Mesodermal cell (in vitro differentiated cells): ENCODE measurements around the gene EIF2D. TPM values are rescaled to one million over a fixed set of nuclear protein-coding genes. Genes with fewer than 3 reads are reported as not detected.

Experiments
- H3K27ac ChIP-seq: 2 replicates; pipeline ENCODE4 v1.7.0; 2013; ENCODE audit warnings: mild to moderate bottlenecking, low read depth, low read length, moderate library complexity; ENCODE audit not compliant: severe bottlenecking
- H3K36me3 ChIP-seq: 2 replicates; pipeline ENCODE4 v1.7.1; 2013; ENCODE audit warnings: mild to moderate bottlenecking, low read length, moderate library complexity; ENCODE audit not compliant: control insufficient read depth, insufficient read depth
- H3K4me1 ChIP-seq: one replicate; pipeline ENCODE4 v1.7.1; 2013; ENCODE audit warnings: mild to moderate bottlenecking, low read length; ENCODE audit not compliant: insufficient read depth, control insufficient read depth, poor library complexity, severe bottlenecking
- H3K4me3 ChIP-seq: 2 replicates; pipeline ENCODE4 v1.7.0; 2013; ENCODE audit warnings: low read length, control low read depth, mild to moderate bottlenecking; ENCODE audit not compliant: insufficient read depth, poor library complexity, severe bottlenecking; ENCODE audit errors: extremely low read depth
- H3K9me3 ChIP-seq: 2 replicates; pipeline ENCODE4 v1.7.1; 2013; ENCODE audit warnings: mild to moderate bottlenecking, low read length, moderate library complexity; ENCODE audit not compliant: control insufficient read depth
- WGBS, 2 experiments: methylation state at CpG; one replicate each; pipeline ENCODE4 v1.1.5; 2013; ENCODE audit warnings: missing lambda C conversion rate in 2 of 2; ENCODE audit not compliant: insufficient coverage in 2 of 2; 5-methylcytosine and 5-hydroxymethylcytosine counted together
- polyA plus RNA-seq, 2 experiments: library from polyadenylated mRNA; stranded (reverse); fragments of 50-300 nt; gene quantifications; one replicate each; pipeline ENCODE4 v1.2.3, GENCODE V29; 2013

EIF2D gene
- 49.4 TPM for polyA plus RNA-seq (2013, experiment 1 of 2)
- 52.2 TPM for polyA plus RNA-seq (2013, experiment 2 of 2)

GRCh38 chr1:206612129-206612876, at the start of gene EIF2D:
EIF2D (minus strand) TSS chr1:206612465; CDS start chr1:206612342, 123 bp downstream.
- Histone ChIP-seq H3K4me3 (peak within 1 kb of the TSS; percentile 73), H3K36me3 (peaks cover 13% of the 10 kb centered on the region), H3K27ac (peak within 1 kb of the TSS; percentile 94), H3K4me1 (peaks cover 3% of the 10 kb centered on the region), H3K9me3 (no peaks in the 10 kb centered on the region)
- 13 to 18% methylated on average over 32 to 44 of the region's 48 CpGs for WGBS, 2 experiments

- 88 to 97% methylated on average over 4 to 9 of the region's 11 CpGs for WGBS, 2 experiments
- H3K9me3 ChIP-seq, result no peaks in the 10 kb centered on the region
- H3K4me1 ChIP-seq, result peaks cover 11% of the 10 kb centered on the region
- H3K36me3 ChIP-seq, result no peaks in the 10 kb centered on the region
- H3K27ac ChIP-seq, result no peak overlapping the region
- H3K4me3 ChIP-seq, result no peak overlapping the region
Measured at GRCh38 chr1:206661161-206661820, 49.0 kb upstream of the EIF2D start.

GRCh38 chr1:206660136-206660535, 47.9 kb upstream of the EIF2D start:
- H3K27ac ChIP-seq, result no peak overlapping the region
- H3K4me3 ChIP-seq, result no peak overlapping the region
- H3K4me1 ChIP-seq, result peaks cover 15% of the 10 kb centered on the region
- H3K9me3 ChIP-seq, result no peaks in the 10 kb centered on the region
- no peaks in the 10 kb centered on the region for H3K36me3 ChIP-seq
- WGBS, 2 experiments, result 100% methylated on average over 1 of the region's 4 CpGs

GRCh38 chr1:206658981-206659273, 46.7 kb upstream of the EIF2D start:
- Histone ChIP-seq H3K4me1 (peaks cover 18% of the 10 kb centered on the region), H3K9me3 (no peaks in the 10 kb centered on the region), H3K4me3 (no peak overlapping the region), H3K36me3 (peaks cover 5% of the 10 kb centered on the region), H3K27ac (no peak overlapping the region)
- WGBS, 2 experiments, result 70 to 83% methylated on average over 2 to 6 of the region's 7 CpGs

- no peak overlapping the region for H3K4me3 ChIP-seq
- H3K36me3 ChIP-seq, result peaks cover 5% of the 10 kb centered on the region
- no peaks in the 10 kb centered on the region for H3K9me3 ChIP-seq
- peaks cover 14% of the 10 kb centered on the region for H3K4me1 ChIP-seq
- H3K27ac ChIP-seq, result peak overlapping the region; percentile 17
- WGBS, 2 experiments, result 30 to 34% methylated on average over 11 to 16 of the region's 22 CpGs
Measured at GRCh38 chr1:206658264-206658980, 46.2 kb upstream of the EIF2D start.

GRCh38 chr1:206657751-206658150, 45.5 kb upstream of the EIF2D start:
- Histone ChIP-seq H3K36me3 (peaks cover 5% of the 10 kb centered on the region), H3K9me3 (no peaks in the 10 kb centered on the region), H3K4me3 (no peak overlapping the region), H3K4me1 (peaks cover 14% of the 10 kb centered on the region), H3K27ac (peak overlapping the region; percentile 17)
- WGBS, 2 experiments, result 57 to 77% methylated on average over 1 to 5 of the region's 6 CpGs

GRCh38 chr1:206656936-206657335, 44.7 kb upstream of the EIF2D start:
- Histone ChIP-seq H3K27ac (no peak overlapping the region), H3K9me3 (no peaks in the 10 kb centered on the region), H3K4me1 (peaks cover 14% of the 10 kb centered on the region), H3K36me3 (peaks cover 11% of the 10 kb centered on the region), H3K4me3 (no peak overlapping the region)
- 89 to 97% methylated on average over 1 to 3 of the region's 3 CpGs for WGBS, 2 experiments

GRCh38 chr1:206655471-206655882, 43.2 kb upstream of the EIF2D start:
- Histone ChIP-seq H3K4me3 (no peak overlapping the region), H3K36me3 (peaks cover 22% of the 10 kb centered on the region), H3K27ac (no peak overlapping the region), H3K4me1 (peaks cover 14% of the 10 kb centered on the region), H3K9me3 (no peaks in the 10 kb centered on the region)
- 100% methylated on average over 3 of the region's 4 CpGs for WGBS, 2 experiments

GRCh38 chr1:206654828-206655227, 42.6 kb upstream of the EIF2D start:
- Histone ChIP-seq H3K9me3 (no peaks in the 10 kb centered on the region), H3K4me1 (peaks cover 14% of the 10 kb centered on the region), H3K4me3 (no peak overlapping the region), H3K27ac (no peak overlapping the region), H3K36me3 (peaks cover 22% of the 10 kb centered on the region)
- 83 to 93% methylated on average over 2 of the region's 2 CpGs for WGBS, 2 experiments

- WGBS, 2 experiments, result 93 to 100% methylated on average over 5 to 6 of the region's 7 CpGs
- Histone ChIP-seq H3K9me3 (no peaks in the 10 kb centered on the region), H3K36me3 (peaks cover 22% of the 10 kb centered on the region), H3K4me3 (no peak overlapping the region), H3K4me1 (peaks cover 19% of the 10 kb centered on the region), H3K27ac (no peak overlapping the region)
Measured at GRCh38 chr1:206653715-206654459, 41.6 kb upstream of the EIF2D start.
